ENCODE results near the gene N4BP2L2. TPM values are rescaled to one million over a fixed set of nuclear protein-coding genes. Genes with fewer than 3 reads are reported as not detected.

The N4BP2L2 gene
- total RNA-seq, 4 donors from 2014 or later, result 142 to 623 (median 163) TPM

DNA sequence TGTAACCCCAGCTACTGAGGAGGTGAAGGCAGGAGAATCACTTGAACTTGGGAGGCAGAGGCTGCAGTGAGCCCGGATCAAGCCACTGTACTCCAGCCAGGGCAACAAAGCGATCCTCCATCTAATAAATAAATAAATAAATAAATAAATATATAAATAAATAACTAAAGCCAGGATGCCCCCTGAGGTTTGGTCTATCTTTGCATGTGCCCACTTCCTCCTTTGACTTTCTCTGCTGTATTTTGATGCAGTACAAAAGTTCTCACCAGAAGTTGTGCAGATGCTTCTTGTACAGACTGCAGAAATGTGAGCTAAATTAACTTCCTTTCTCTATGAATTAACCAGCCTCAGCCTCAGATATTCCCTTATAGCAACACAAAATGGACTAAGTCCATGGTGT, 6.5 kb upstream of the N4BP2L2 start:
- TF ChIP-seq, protein P1, sequence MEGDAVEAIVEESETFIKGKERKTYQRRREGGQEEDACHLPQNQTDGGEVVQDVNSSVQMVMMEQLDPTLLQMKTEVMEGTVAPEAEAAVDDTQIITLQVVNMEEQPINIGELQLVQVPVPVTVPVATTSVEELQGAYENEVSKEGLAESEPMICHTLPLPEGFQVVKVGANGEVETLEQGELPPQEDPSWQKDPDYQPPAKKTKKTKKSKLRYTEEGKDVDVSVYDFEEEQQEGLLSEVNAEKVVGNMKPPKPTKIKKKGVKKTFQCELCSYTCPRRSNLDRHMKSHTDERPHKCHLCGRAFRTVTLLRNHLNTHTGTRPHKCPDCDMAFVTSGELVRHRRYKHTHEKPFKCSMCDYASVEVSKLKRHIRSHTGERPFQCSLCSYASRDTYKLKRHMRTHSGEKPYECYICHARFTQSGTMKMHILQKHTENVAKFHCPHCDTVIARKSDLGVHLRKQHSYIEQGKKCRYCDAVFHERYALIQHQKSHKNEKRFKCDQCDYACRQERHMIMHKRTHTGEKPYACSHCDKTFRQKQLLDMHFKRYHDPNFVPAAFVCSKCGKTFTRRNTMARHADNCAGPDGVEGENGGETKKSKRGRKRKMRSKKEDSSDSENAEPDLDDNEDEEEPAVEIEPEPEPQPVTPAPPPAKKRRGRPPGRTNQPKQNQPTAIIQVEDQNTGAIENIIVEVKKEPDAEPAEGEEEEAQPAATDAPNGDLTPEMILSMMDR (IDR thresholded peaks at IDR 0.05; ENCODE audit: low read depth), result no peak

DNA sequence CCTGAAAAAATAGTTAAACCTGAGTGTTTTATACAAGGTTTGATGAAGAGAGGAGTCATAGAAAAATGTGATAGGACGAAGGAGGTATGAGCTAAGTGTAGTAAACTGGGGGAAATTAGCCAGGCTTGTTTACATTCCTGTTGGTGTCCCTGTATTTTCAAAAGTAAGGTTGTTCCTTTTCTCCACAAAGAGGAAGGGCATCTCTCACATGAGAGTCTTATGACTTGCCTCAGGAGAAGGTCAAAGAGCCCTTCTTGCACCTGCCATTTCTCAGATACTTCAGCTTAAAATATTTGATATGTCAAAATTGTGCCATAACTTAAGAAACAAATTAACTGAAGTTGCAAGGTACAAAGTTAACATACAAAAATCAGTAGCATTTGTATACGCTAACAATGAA, 3.6 kb upstream of the N4BP2L2 start:
- TF ChIP-seq, protein P1 (IDR thresholded peaks at IDR 0.05; ENCODE audit: low read depth), result no peak

DNA sequence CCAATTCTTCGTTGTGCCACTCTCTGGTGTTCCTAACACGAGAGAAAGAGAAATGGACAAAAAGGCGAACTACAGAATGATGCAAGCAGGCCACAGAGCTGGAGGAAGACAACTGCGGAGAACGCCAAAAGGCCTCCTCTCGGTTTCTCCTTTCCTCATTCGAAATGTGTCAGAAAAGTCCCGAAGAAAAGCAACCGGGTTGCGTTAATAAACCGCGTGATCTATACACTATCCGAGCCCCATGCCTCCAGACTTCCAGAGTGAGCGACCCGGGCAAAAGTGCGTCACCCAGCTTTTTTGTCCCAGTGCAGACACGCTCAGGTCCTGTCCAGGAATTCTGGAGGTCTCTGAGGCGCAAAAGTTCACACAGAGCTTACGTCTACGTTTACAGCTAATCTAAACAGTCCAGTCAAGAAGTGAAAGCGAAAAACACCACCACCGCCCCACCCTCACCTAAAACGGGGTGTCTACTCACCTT, 413 bp downstream of the N4BP2L2 start:
- TF ChIP-seq, protein P1 (IDR thresholded peaks at IDR 0.05; ENCODE audit: low read depth), result no peak

DNA sequence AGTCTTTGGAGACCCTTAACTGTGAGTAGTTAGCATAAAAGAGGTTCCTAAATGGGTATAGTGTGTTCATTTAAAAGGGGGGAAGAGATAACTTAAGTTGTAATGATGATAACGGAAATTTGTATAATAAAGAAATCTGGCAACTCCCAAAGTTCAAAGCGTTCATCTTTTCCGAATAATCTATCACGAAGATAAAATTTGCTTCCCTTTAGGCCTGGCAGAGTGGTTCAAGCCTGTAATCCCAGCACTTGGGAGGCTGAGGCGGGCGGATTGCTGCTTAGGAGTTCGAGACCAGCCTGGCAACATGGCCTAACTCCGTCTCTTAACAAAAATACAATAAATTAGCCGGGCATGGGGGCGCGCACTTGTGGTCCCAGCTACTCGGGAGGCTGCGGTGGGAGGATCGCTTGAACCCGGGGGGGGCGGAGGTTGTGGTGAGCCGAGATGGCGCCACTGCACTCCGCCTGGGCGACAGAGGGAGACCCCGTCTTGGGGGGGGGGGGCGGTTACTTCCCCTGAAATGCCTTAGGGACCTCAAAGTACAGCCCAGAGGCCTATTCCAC, 934 bp downstream of the N4BP2L2 start:
- TF ChIP-seq, protein P1 (IDR thresholded peaks at IDR 0.05; ENCODE audit: low read depth), result no peak

DNA sequence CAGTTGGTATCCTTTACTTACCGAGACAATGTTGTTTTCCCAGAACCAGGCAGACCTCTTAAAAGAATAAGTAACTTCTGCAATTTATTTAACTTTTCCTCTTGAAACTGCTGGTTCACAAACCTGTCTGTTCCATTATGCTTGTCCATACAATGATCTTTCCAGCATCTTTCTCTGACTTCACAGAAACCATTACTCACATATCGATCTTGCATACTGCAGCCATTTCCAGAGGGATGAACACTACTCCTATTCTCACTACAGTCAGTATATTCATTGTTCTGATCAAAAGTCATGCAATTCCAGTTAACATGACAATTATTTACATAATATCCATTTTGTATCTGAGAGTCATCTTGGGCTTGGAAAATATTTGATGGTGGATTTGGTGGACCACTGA, 2.8 kb downstream of the N4BP2L2 start:
- TF ChIP-seq, protein P1 (IDR thresholded peaks at IDR 0.05; ENCODE audit: low read depth), result no peak

DNA sequence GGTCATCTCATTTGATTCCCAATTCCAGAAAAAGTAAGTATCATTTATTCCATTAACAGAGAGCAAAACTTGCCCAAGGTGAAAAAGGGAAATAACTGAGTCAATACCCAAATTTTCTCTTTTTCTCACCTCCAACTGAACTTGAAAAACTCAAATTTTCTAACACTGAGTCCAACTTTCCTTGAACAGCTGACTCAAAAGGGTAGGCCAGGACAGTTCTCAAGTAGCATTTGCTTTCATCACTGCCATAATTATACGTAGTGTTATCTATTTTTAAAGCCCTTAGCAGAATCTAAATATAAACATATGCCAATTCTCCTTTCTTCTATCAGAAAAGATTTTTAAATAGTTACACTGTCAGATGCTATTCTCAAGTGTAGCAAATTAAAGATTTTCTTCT, 3.5 kb downstream of the N4BP2L2 start:
- TF ChIP-seq, protein P1 (IDR thresholded peaks at IDR 0.05; ENCODE audit: low read depth), result no peak

DNA sequence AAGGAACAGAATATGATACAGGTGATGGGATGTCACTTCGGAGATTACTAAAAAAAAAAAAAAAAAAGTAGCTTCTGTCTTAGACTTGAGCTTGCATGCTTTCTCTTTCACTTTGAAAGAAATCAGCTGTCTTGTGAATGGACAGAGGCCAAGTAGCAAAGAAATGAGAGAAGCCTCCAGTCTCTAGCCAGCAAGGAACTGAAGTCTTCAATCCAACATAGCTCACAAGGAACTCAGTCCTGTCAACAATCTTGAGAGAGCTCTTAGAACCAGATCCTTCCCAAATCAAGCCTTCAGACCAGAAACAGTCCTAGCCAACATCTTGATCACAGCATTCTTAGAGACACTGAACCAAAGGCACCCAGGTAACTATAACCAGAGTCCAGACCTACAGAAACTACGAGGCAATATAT, 7.7 kb downstream of the N4BP2L2 start:
- TF ChIP-seq, protein P1 (IDR thresholded peaks at IDR 0.05; ENCODE audit: low read depth), result no peak
